Mesodermal cell (in vitro differentiated cells): ENCODE data around the gene ASIC2.

ENCODE experiments used
- H3K27ac ChIP-seq: 2 replicates; pipeline ENCODE4 v1.7.0; 2013; ENCODE audit warnings: mild to moderate bottlenecking, low read depth, low read length, moderate library complexity; ENCODE audit not compliant: severe bottlenecking
- H3K36me3 ChIP-seq: 2 replicates; pipeline ENCODE4 v1.7.1; 2013; ENCODE audit warnings: mild to moderate bottlenecking, low read length, moderate library complexity; ENCODE audit not compliant: control insufficient read depth, insufficient read depth
- H3K4me1 ChIP-seq: one replicate; pipeline ENCODE4 v1.7.1; 2013; ENCODE audit warnings: mild to moderate bottlenecking, low read length; ENCODE audit not compliant: insufficient read depth, control insufficient read depth, poor library complexity, severe bottlenecking
- H3K4me3 ChIP-seq: 2 replicates; pipeline ENCODE4 v1.7.0; 2013; ENCODE audit warnings: low read length, control low read depth, mild to moderate bottlenecking; ENCODE audit not compliant: insufficient read depth, poor library complexity, severe bottlenecking; ENCODE audit errors: extremely low read depth
- H3K9me3 ChIP-seq: 2 replicates; pipeline ENCODE4 v1.7.1; 2013; ENCODE audit warnings: mild to moderate bottlenecking, low read length, moderate library complexity; ENCODE audit not compliant: control insufficient read depth
- WGBS, 2 experiments: methylation state at CpG; one replicate each; pipeline ENCODE4 v1.1.5; 2013; ENCODE audit warnings: missing lambda C conversion rate in 2 of 2; ENCODE audit not compliant: insufficient coverage in 2 of 2; 5-methylcytosine and 5-hydroxymethylcytosine counted together

ASIC2 gene

DNA sequence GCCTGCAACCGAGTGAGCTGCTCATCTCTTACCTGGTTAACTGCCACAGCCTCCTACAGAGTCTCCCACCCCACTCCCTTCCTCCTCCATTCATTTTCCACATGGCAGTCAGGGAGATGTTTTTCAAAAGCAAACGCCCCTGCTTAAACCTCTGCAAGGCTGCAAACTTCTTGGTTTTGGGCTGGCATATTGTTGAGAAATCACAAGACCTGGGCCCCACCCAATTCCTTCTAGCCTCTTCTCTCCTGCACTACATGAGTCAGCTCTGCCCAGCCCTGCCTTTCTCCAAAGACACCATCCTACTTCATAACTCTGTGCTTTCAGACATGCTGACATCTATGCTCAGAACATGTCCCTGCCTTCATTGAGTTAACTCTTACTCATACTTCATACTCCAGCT, 165.4 kb downstream of the ASIC2 start:
- no peak overlapping the region for H3K4me3 ChIP-seq
- 72 to 85% methylated on average over 2 of the region's 2 CpGs for WGBS, 2 experiments
- H3K36me3 ChIP-seq = no peaks in the 10 kb centered on the region
- no peak overlapping the region for H3K27ac ChIP-seq
- no peaks in the 10 kb centered on the region for H3K9me3 ChIP-seq
- no peaks in the 10 kb centered on the region for H3K4me1 ChIP-seq

DNA sequence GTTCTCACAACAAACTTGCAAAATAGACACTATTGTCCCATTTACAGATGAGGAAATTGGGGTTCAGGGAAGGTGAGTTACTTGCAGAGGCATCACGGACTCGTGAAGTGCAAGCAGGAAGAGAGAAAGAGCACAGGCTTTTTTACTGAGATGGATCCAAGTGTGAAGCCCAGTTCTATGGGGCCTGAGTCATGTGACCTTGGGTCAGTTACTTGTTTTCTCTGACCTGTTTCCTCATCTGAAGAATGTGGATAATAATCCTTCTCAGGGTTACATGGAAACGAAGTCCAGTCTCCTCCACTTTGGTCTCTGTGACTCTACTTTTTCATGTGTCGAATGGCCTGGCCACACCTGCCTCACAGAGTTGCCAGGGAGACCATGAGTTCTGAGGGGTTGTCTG, 167.0 kb downstream of the ASIC2 start:
- H3K27ac ChIP-seq = no peak overlapping the region
- no peaks in the 10 kb centered on the region for H3K9me3 ChIP-seq
- H3K4me3 ChIP-seq = no peak overlapping the region
- no peaks in the 10 kb centered on the region for H3K4me1 ChIP-seq
- no peaks in the 10 kb centered on the region for H3K36me3 ChIP-seq
- 82 to 93% methylated on average over 4 of the region's 4 CpGs for WGBS, 2 experiments

DNA sequence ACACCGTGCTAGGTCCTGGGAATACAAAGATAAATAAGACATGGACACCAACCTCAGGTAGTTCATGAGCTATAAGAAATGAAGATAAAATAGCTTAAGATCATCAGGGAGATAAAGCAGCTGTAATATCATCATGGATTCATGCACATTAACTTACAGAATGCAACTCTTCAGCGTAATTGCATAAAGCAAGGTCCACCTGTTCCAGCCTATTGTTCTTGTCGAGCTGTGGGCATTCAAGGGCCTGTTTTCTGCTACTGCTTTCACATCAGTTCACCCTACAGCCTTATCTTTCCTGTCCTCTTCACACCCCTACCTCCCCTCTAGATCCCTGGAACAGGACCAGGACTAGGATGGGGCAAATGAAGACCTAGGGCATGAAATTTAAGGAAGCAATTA, 167.5 kb downstream of the ASIC2 start:
- 82 to 92% methylated on average over 2 of the region's 3 CpGs for WGBS, 2 experiments
- Histone ChIP-seq H3K9me3 (no peaks in the 10 kb centered on the region), H3K4me3 (no peak overlapping the region), H3K36me3 (no peaks in the 10 kb centered on the region), H3K4me1 (no peaks in the 10 kb centered on the region), H3K27ac (no peak overlapping the region)

DNA sequence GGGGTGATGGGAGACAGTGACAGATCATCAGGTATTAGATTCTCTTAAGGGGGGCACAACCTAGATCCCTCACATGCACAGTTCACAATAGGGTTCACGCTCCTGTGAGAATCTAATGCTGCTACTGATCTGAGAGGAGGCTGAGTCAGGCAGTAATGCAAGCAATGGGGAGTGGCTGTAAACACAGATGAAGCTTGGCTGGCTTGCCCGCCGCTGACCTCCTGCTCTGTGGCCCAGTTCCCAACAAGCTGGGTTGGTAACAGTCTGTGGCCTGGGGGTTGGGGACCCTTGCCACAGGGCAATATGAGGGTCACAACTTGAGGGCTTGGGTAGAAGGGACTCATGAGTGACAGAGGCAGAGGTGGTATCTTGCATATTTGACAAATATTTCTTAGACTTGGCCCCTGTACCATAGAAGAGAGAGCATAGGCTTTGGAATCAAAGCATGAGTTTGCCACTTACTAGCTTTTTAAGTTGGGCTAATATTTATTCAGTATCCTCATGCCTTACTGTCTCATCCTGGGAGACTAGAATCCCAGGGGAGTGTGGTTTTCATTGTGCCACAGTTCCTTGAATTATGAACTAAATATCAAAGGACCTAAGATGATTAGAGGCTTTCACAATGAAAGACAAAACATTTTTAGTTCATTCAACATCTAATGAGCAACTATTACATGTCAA, 168.1 kb downstream of the ASIC2 start:
- WGBS, 2 experiments = 72 to 80% methylated on average over 2 of the region's 3 CpGs
- Histone ChIP-seq H3K36me3 (no peaks in the 10 kb centered on the region), H3K27ac (no peak overlapping the region), H3K9me3 (no peaks in the 10 kb centered on the region), H3K4me1 (no peaks in the 10 kb centered on the region), H3K4me3 (no peak overlapping the region)

DNA sequence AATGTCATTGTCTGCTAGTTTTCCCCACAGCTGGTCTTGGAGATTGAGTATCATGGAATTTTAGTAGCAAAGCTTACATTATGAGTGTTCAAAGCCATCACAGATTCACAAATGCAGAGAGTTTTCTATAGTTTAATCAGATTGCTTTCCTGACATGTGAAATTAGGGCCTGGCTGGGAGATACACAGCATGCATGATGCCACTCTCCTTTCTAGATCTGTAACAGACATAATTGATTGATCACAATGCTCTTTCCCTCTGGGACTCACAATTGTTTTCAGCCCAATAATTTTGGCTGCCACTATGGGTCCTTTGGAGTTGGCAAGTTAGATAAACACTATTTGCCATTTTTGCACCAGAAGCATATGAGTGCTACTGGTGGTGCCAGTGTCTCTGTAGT, 168.9 kb downstream of the ASIC2 start:
- no peaks in the 10 kb centered on the region for H3K4me1 ChIP-seq
- no peak overlapping the region for H3K4me3 ChIP-seq
- no peaks in the 10 kb centered on the region for H3K36me3 ChIP-seq
- H3K27ac ChIP-seq = no peak overlapping the region
- H3K9me3 ChIP-seq = no peaks in the 10 kb centered on the region

DNA sequence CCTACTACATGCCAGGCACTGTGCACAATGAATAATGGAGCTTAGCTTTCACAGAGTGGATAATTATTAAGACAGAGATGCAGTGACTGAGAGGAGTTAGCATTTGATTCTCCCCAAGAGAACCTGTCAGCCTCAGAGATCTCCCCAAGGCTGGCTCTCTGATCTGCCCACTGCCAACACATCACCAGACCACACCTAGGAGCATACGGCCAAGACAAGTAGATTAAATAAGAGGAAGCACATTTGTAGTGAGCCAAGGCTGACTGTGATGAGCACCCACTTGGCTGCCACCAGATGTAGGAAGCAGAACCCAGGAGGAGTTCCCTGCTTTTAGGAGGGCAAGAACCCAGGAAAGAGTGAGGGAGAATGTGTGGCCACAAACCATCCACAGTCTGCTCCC, 171.3 kb downstream of the ASIC2 start:
- WGBS, 2 experiments = 100% methylated on average over 1 of the region's 1 CpG; no CpG with 5 or more reads in 1 of the 2 experiments
- no peaks in the 10 kb centered on the region for H3K4me1 ChIP-seq
- no peaks in the 10 kb centered on the region for H3K9me3 ChIP-seq
- H3K4me3 ChIP-seq = no peak overlapping the region
- no peak overlapping the region for H3K27ac ChIP-seq
- no peaks in the 10 kb centered on the region for H3K36me3 ChIP-seq

DNA sequence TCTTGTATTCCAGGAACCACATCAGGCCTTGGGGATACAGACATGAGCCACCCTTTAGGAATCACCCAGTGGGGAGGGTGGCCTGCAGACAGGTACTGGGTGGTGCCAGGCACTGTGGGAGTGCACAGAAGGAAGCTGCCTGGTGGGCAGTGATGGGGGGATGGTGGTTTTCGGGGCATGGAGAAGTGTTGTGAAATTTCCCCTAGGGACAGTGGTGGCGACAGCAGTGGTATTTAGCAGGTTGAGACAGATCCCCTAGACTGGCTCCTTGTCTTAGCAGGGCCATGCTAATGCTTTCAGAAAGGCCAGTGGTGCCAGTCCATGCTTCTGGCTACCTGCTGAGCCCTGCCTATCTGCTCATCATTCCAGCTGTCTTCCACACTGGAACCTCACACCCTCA, 171.8 kb downstream of the ASIC2 start:
- WGBS, 2 experiments = 86 to 93% methylated on average over 1 to 2 of the region's 2 CpGs
- no peak overlapping the region for H3K4me3 ChIP-seq
- no peaks in the 10 kb centered on the region for H3K4me1 ChIP-seq
- no peak overlapping the region for H3K27ac ChIP-seq
- H3K36me3 ChIP-seq = no peaks in the 10 kb centered on the region
- no peaks in the 10 kb centered on the region for H3K9me3 ChIP-seq

DNA sequence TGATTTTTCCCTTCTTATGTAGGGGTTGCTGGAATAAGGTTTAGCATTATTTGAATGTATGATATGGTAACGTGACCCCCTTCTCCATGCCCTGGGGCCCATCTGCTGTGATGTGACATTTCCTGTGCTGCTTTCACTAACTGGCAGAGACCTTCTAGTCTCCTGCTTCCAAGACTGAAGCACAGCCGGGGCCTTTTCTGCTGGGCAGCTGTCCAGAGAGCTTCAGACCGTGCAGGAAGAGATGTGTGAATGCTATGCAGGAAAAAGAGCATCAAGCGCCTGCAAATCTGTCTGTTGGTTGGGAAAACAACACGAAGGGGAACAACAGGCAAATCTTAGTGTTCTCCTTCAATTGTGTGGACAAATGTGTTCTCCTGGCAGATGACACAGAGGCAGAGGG, 173.0 kb downstream of the ASIC2 start:
- Histone ChIP-seq H3K36me3 (no peaks in the 10 kb centered on the region), H3K4me1 (no peaks in the 10 kb centered on the region), H3K4me3 (no peak overlapping the region), H3K9me3 (no peaks in the 10 kb centered on the region), H3K27ac (no peak overlapping the region)
- 86 to 87% methylated on average over 4 to 5 of the region's 5 CpGs for WGBS, 2 experiments

DNA sequence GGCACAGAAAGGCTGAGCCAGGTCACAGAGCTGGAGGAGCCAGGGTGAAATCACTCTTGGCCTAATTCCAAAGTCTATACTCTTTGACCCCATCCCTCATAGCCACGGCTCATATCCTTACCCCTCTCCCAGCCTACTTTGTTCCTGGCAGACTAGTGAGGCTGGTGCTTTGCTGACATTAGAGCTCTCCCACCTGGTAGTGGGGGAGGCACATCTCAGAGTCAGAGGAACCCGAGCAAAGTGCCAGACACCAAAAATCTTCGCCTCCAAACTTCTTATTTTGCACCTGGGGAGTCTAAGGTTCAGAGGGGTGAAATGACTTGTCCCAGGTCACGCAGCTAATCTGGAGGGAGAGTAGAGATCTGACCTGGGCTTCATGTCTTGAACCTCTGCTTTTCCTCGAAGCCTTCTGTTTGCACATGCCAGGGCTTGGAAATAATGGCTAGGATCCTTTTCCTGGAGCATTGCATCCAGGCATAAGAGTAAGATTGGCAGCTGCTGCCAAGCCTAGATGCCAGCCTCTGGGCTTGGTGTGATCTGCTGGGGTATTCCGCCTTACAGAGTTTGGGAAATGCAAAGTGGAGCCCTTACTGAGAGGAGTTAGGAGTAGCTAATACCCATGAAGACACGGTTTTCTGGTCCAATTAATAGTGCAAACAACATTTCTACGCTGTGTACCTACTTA, 174.6 kb downstream of the ASIC2 start:
- no peaks in the 10 kb centered on the region for H3K4me1 ChIP-seq
- H3K27ac ChIP-seq = no peak overlapping the region
- no peak overlapping the region for H3K4me3 ChIP-seq
- H3K9me3 ChIP-seq = no peaks in the 10 kb centered on the region
- 81 to 91% methylated on average over 4 of the region's 8 CpGs for WGBS, 2 experiments
- no peaks in the 10 kb centered on the region for H3K36me3 ChIP-seq

DNA sequence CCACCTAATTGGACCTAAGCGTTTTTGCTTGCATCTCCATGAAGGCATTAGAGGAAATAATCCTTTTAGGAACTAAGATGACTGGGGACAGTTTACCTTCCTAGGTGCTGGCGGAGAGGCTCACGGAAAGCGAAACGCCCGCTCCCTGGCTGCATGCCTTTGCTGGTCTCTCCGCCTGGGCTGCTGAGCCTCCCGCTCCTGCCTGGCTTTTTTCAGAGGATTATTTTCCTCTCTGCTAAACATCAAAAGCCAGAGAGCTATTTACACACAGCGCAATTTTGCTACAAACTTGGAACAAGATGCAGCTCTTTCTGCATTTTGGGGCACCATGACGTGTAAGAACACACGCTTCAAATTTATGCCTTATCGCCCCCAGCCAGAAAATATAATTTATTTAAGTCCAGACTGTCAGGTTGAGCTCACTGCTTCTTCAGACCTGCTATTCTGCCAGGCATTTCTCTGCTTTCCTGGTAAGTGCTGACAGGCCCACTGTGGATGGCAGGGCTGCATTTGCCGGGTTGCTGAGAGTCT, 177.0 kb downstream of the ASIC2 start:
- Histone ChIP-seq H3K4me3 (no peak overlapping the region), H3K36me3 (no peaks in the 10 kb centered on the region), H3K9me3 (no peaks in the 10 kb centered on the region), H3K27ac (no peak overlapping the region), H3K4me1 (no peaks in the 10 kb centered on the region)
- 87 to 95% methylated on average over 11 to 12 of the region's 13 CpGs for WGBS, 2 experiments

DNA sequence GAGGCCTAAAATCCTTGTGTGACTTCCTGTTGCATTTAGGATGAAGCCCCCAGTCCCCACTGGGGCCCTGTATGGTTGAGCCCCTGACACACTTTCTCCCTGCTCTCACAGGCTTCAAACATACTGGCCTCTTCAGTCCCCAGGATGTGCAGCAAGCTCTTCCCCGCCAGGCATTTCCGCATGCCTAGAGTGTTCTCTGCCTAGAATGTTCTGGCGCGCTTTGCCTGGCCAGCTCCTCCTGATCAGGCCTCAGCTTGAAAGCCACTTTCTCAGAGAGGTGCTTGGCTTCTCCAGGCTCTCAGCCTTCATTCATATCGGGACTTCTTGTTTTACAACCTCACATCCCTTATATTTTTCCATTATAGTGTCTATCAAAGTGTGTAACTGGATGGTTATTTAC, 177.7 kb downstream of the ASIC2 start:
- WGBS, 2 experiments = 89 to 98% methylated on average over 4 of the region's 5 CpGs
- H3K9me3 ChIP-seq = no peaks in the 10 kb centered on the region
- no peaks in the 10 kb centered on the region for H3K4me1 ChIP-seq
- H3K36me3 ChIP-seq = no peaks in the 10 kb centered on the region
- H3K4me3 ChIP-seq = no peak overlapping the region
- no peak overlapping the region for H3K27ac ChIP-seq
